H1 (cell line): ENCODE data around the gene NFAM1. TPM values are rescaled to one million over a fixed set of nuclear protein-coding genes. Genes with fewer than 3 reads are reported as not detected.

Experiments used
- CTCF ChIA-PET: fragments of 300-600 bp; sonication (Branson Sonifier 250); formaldehyde crosslinking; loops from one replicate; lab custom pipeline; 2021; ENCODE audit not compliant: partially characterized antibody; lab: Charles Lee
- POLR2A ChIA-PET: fragments of 300-600 bp; sonication (Branson Sonifier 250); formaldehyde crosslinking; loops from one replicate; lab custom pipeline; 2021; ENCODE audit warnings: inconsistent platforms; ENCODE audit not compliant: partially characterized antibody; lab: Charles Lee
- DNase-seq, 2 experiments: peaks; one replicate each; pipeline versions ENCODE4 v3.0.0 to v3.0.0-alpha.2; 2010 to 2022; ENCODE audit warnings: low spot score in 2 of 2, low read depth in 1 of 2, mixed read lengths in 1 of 2
- FAIRE-seq: peaks from 2 replicates; lab custom pipeline; 2011; peaks lifted over from hg19 to GRCh38; lab: Jason Lieb, UNC
- H2AFZ ChIP-seq: 2 replicates; pipeline ENCODE4 v1.8.1; 2012; ENCODE audit warnings: low read length, inconsistent platforms
- H2AK5ac ChIP-seq: 2 replicates; pipeline ENCODE4 v1.6.1; 2013; ENCODE audit warnings: low read depth, low read length
- H2BK120ac ChIP-seq: replicated peaks from 2 replicates; pipeline ENCODE3; 2013; ENCODE audit warnings: low read depth, low read length, inconsistent platforms
- H2BK12ac ChIP-seq: 2 replicates; pipeline ENCODE4 v1.6.1; 2013; ENCODE audit warnings: low read depth, low read length
- H2BK15ac ChIP-seq: 2 replicates; pipeline ENCODE4 v1.6.1; 2013; ENCODE audit warnings: low read length
- H2BK20ac ChIP-seq: 2 replicates; pipeline ENCODE4 v1.6.1; 2013; ENCODE audit warnings: low read length
- H2BK5ac ChIP-seq: 2 replicates; pipeline ENCODE4 v1.6.1; 2013; ENCODE audit warnings: low read depth, low read length
- H3K14ac ChIP-seq: 2 replicates; pipeline ENCODE4 v1.6.1; 2013; ENCODE audit warnings: inconsistent platforms; ENCODE audit not compliant: insufficient read length
- H3K18ac ChIP-seq: 2 replicates; pipeline ENCODE4 v1.6.1; 2013; ENCODE audit warnings: low read length; ENCODE audit errors: extremely low read depth
- H3K23ac ChIP-seq: 2 replicates; pipeline ENCODE4 v1.6.1; 2013; ENCODE audit warnings: inconsistent platforms; ENCODE audit not compliant: insufficient read length
- H3K23me2 ChIP-seq: 2 replicates; pipeline ENCODE4 v1.6.1; 2013; ENCODE audit warnings: low read depth, low read length
- H3K27ac ChIP-seq: 2 replicates; pipeline ENCODE4 v1.6.1; 2011; ENCODE audit warnings: low read depth, low read length, inconsistent platforms
- H3K27me3 ChIP-seq, 4 experiments: replicated peaks in 1 of 4; 1 replicate in 1 of 4; 2 replicates in 3 of 4; pipeline versions ENCODE4 v1.6.1 to v1.8.1; 2011 to 2013; ENCODE audit warnings: low read length in 3 of 4, mild to moderate bottlenecking in 3 of 4, inconsistent platforms in 2 of 4, mixed read lengths in 2 of 4, moderate library complexity in 1 of 4; ENCODE audit not compliant: control insufficient read depth in 3 of 4, insufficient read depth in 3 of 4; ENCODE audit errors: extremely low read depth in 1 of 4
- H3K36me3 ChIP-seq, 4 experiments: 2 replicates each; pipeline versions ENCODE4 v1.6.1 to v1.8.1; 2011 to 2013; ENCODE audit warnings: mild to moderate bottlenecking in 4 of 4, low read length in 3 of 4, moderate library complexity in 2 of 4, control low read depth in 1 of 4, inconsistent platforms in 1 of 4; ENCODE audit not compliant: insufficient read depth in 4 of 4, control insufficient read depth in 2 of 4
- H3K4ac ChIP-seq: replicated peaks from 2 replicates; pipeline ENCODE3; 2013; ENCODE audit warnings: low read length, low read depth, mixed read lengths, inconsistent platforms; ENCODE audit not compliant: insufficient read length
- H3K4me1 ChIP-seq, 4 experiments: replicated peaks in 1 of 4; 1 replicate in 1 of 4; 2 replicates in 3 of 4; pipeline versions ENCODE4 v1.6.1 to v1.8.1; 2011 to 2013; ENCODE audit warnings: low read length in 3 of 4, inconsistent platforms in 2 of 4, mixed read lengths in 1 of 4; ENCODE audit not compliant: insufficient read depth in 4 of 4, control insufficient read depth in 3 of 4
- H3K4me2 ChIP-seq, 2 experiments: 2 replicates each; pipeline versions ENCODE4 v1.6.1 to v1.8.1; 2011 to 2013; ENCODE audit warnings: low read depth in 2 of 2, low read length in 2 of 2, control low read depth in 1 of 2, inconsistent platforms in 1 of 2, mild to moderate bottlenecking in 1 of 2; ENCODE audit not compliant: insufficient read depth in 1 of 2
- H3K4me3 ChIP-seq, 4 experiments: fragments of 200-600, 300-600 bp in 1 of 4; sonication (generic), shearing (Covaris generic), sonication (Bioruptor Twin) in 1 of 4; 2 replicates each; pipeline versions ENCODE4 v1.5.1 to v1.8.1; 2011 to 2016; ENCODE audit warnings: low read length in 4 of 4, low read depth in 3 of 4, control low read depth in 2 of 4, inconsistent platforms in 2 of 4, mild to moderate bottlenecking in 2 of 4, mixed read lengths in 1 of 4, moderate library complexity in 1 of 4; ENCODE audit not compliant: insufficient read depth in 2 of 4; ENCODE audit errors: extremely low read depth in 1 of 4
- H3K56ac ChIP-seq: replicated peaks from 2 replicates; pipeline ENCODE3; 2013; ENCODE audit warnings: low read depth, mild to moderate bottlenecking, mixed read lengths, low read length, inconsistent platforms; ENCODE audit not compliant: insufficient read length
- H3K79me1 ChIP-seq: 2 replicates; pipeline ENCODE4 v1.6.1; 2013; ENCODE audit warnings: low read depth, low read length, control low read depth
- H3K79me2 ChIP-seq, 2 experiments: 2 replicates each; pipeline versions ENCODE4 v1.6.1 to v1.8.1; 2012 to 2013; ENCODE audit warnings: low read length in 2 of 2, mild to moderate bottlenecking in 2 of 2, inconsistent platforms in 1 of 2; ENCODE audit not compliant: insufficient read depth in 2 of 2, control insufficient read depth in 1 of 2
- H3K9ac ChIP-seq, 4 experiments: replicated peaks in 1 of 4; 1 replicate in 1 of 4; 2 replicates in 3 of 4; pipeline versions ENCODE4 v1.6.1 to v1.8.1; 2011 to 2013; ENCODE audit warnings: low read depth in 3 of 4, low read length in 3 of 4, control low read depth in 2 of 4, mild to moderate bottlenecking in 2 of 4, moderate library complexity in 2 of 4, inconsistent platforms in 1 of 4; ENCODE audit errors: extremely low read depth in 1 of 4
- H3K9me3 ChIP-seq, 2 experiments: 2 replicates each; pipeline versions ENCODE4 v1.6.1 to v1.8.1; 2012 to 2013; ENCODE audit warnings: mild to moderate bottlenecking in 2 of 2, moderate library complexity in 2 of 2, control low read depth in 1 of 2, inconsistent platforms in 1 of 2, low read depth in 1 of 2, low read length in 1 of 2, mixed read lengths in 1 of 2; ENCODE audit not compliant: insufficient read depth in 2 of 2
- H4K20me1 ChIP-seq, 2 experiments: replicated peaks in 1 of 2; 2 replicates each; pipeline versions ENCODE3 to v1.8.1; 2011 to 2013; ENCODE audit warnings: inconsistent platforms in 2 of 2, low read length in 2 of 2, mild to moderate bottlenecking in 1 of 2; ENCODE audit not compliant: insufficient read depth in 2 of 2, control insufficient read depth in 1 of 2
- H4K5ac ChIP-seq: 2 replicates; pipeline ENCODE4 v1.6.1; 2013; ENCODE audit warnings: low read length, low read depth, mixed read lengths, inconsistent platforms; ENCODE audit not compliant: insufficient read length
- H4K8ac ChIP-seq: 2 replicates; pipeline ENCODE4 v1.8.0; 2013; ENCODE audit warnings: mild to moderate bottlenecking, moderate library complexity, low read length, inconsistent platforms; ENCODE audit not compliant: insufficient read depth; ENCODE audit errors: extremely low read depth
- H4K91ac ChIP-seq: replicated peaks from 2 replicates; pipeline ENCODE3; 2013; ENCODE audit warnings: low read length, mixed read lengths, inconsistent platforms; ENCODE audit not compliant: insufficient read length
- BRCA1 ChIP-seq: IDR thresholded peaks from 2 replicates; pipeline ENCODE4 v1.6.1; 2012; ENCODE audit warnings: low read depth, low read length, improper control_type of control experiment
- EP300 ChIP-seq, 2 experiments: IDR thresholded peaks; 1 replicate in 1 of 2; 2 replicates in 1 of 2; pipeline ENCODE4 v1.6.1; 2011 to 2012; ENCODE audit warnings: low read depth in 2 of 2, low read length in 2 of 2, mild to moderate bottlenecking in 2 of 2, borderline replicate concordance in 1 of 2, inconsistent platforms in 1 of 2, moderate library complexity in 1 of 2
- GABPA ChIP-seq: IDR thresholded peaks from 2 replicates; pipeline ENCODE4 v1.6.1; 2011; ENCODE audit warnings: mild to moderate bottlenecking, low read length, moderate library complexity, borderline replicate concordance; ENCODE audit not compliant: insufficient read depth
- JUN ChIP-seq: IDR thresholded peaks from 2 replicates; pipeline ENCODE4 v1.6.1; 2011; ENCODE audit warnings: low read depth, mild to moderate bottlenecking, improper control_type of control experiment, low read length
- NRF1 ChIP-seq: IDR thresholded peaks from 2 replicates; pipeline ENCODE4 v1.6.1; 2011; ENCODE audit warnings: mild to moderate bottlenecking, low read depth, low read length, improper control_type of control experiment
- POLR2AphosphoS5 ChIP-seq: IDR thresholded peaks from 2 replicates; pipeline ENCODE4 v1.6.1; 2011; ENCODE audit warnings: low read depth, low read length
- POU5F1 ChIP-seq: IDR thresholded peaks from 2 replicates; pipeline ENCODE4 v1.6.1; 2011; ENCODE audit warnings: low read depth, mild to moderate bottlenecking, low read length, moderate library complexity
- RAD21 ChIP-seq, 2 experiments: IDR thresholded peaks in 1 of 2; conservative IDR thresholded peaks in 1 of 2; 2 replicates each; pipeline ENCODE4 v1.6.1; 2011; ENCODE audit warnings: low read depth in 2 of 2, low read length in 2 of 2, improper control_type of control experiment in 1 of 2, inconsistent platforms in 1 of 2, mild to moderate bottlenecking in 1 of 2, moderate library complexity in 1 of 2
- WGBS, 2 experiments: shearing (Covaris generic) in 1 of 2; methylation state at CpG; one replicate each; pipeline versions ENCODE4 v1.1.6 to v1.1.7; 2013 to 2015; ENCODE audit warnings: low lambda C conversion rate in 2 of 2, mixed read lengths in 2 of 2, inconsistent platforms in 1 of 2, low coverage in 1 of 2, missing lambda C conversion rate in 1 of 2; ENCODE audit not compliant: insufficient replicate concordance in 2 of 2, insufficient coverage in 1 of 2, insufficient read length in 1 of 2; ENCODE audit errors: extremely low coverage in 1 of 2, missing lambda C conversion rate in 1 of 2; 5-methylcytosine and 5-hydroxymethylcytosine counted together
- polyA plus RNA-seq, 7 experiments: library from polyadenylated mRNA; depleted of rRNA in 3 of 7; stranded (reverse) in 5 of 7; unstranded in 2 of 7; fragments of >200 nt in 5 of 7; fragments of 200-250 nt in 2 of 7; gene quantifications; 1 replicate in 5 of 7; 2 replicates in 1 of 7; 4 replicates in 1 of 7; pipeline versions ENCODE4 v1.2.1 to v1.2.3, GENCODE V29; 2011 to 2013; ENCODE audit warnings: missing spikeins in 2 of 7, mixed read lengths in 2 of 7
- total RNA-seq: library from RNA; stranded (reverse); fragmentation: NEBNext Ultra II Directional; extraction: Animal tissue kit (Norgen Biotek cat#: 25700); gene quantifications from 2 replicates; pipeline ENCODE4 v1.2.1, GENCODE V29; 2021
- TF ChIP-seq, protein P1 (sequence below): IDR thresholded peaks from 2 replicates; pipeline ENCODE4 v1.6.1; 2012; ENCODE audit warnings: inconsistent platforms

NFAM1 gene
- total and polyA plus RNA-seq, 2 of the 8 experiments (the other 6 are each of a cell fraction or from before 2014, with no cell fraction given) = 0.62 to 0.73 TPM

DNA sequence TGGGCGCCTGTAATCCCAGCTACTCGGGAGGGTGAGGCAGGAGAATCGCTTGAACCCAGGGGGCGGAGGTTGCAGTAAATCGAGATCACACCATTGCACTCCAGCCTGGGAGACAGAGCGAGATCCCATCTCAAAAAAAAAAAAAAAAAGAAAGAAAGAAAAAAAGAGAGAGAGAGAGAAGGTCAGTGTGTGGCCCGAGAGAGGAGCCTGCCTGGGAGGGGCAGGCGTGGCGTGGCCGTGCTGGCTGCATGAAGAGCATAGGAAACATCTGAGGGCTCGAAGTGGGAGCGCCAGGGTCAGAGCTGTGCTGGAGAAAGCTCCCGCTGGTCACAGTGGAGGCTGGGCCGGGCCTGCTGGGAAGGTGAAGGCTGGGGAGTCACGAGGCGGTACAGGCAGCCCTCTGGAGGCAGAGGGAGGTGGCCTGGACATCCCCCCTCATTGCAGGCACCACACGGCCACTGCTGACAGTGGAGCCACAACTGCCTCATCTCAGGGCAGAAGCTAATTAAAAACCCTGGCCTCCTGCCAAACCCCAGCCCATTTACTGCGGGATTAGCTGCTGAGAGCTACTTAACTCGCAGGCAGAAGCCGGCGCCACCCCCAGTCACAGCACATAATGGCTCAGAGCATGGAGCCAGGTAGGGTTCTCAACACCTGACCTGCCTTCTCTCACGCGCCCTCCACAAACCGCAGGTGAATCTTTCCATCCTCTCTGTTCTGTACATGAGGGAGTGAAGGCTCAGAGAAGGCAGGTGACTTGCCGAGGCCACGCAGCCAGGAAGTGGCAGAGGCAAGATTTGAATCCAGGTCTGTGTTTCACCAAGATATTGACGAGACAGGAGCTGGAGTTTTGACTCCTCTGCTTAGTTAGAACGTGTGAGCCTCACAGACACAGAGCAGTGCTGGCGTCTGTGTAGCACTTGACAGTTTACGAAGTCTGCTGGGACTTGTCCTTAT is 32.6 kb downstream of the NFAM1 start:
- 0 out of 2 replicates have a peak overlapping the region, but pooled peaks have one; percentile 68 for H2BK12ac ChIP-seq
- 77% methylated on average over 29 of the region's 30 CpGs; no CpG with 5 or more reads in 1 of the 2 experiments for WGBS, 2 experiments
- H3K4ac ChIP-seq = no peak overlapping the region
- FAIRE-seq (no peak), DNase-seq (no peak)
- no peak overlapping the region for H3K56ac ChIP-seq
- no peak overlapping the region for H3K4me2 ChIP-seq
- H3K36me3 ChIP-seq = no peaks in the 10 kb centered on the region
- H3K4me3 ChIP-seq = no peak overlapping the region
- H2AK5ac ChIP-seq = 0 out of 2 replicates have a peak overlapping the region, but pooled peaks have one; percentile 7
- no peak overlapping the region for H2BK15ac ChIP-seq
- POLR2A ChIA-PET = interaction anchor here (0.7 to 2.3 kb wide), 6 partner anchors 16 to 45 kb away, joined by 3 to 5 read pairs (median 3); partner anchors contain the start of gene NFAM1
- TF ChIP-seq, protein P1, sequence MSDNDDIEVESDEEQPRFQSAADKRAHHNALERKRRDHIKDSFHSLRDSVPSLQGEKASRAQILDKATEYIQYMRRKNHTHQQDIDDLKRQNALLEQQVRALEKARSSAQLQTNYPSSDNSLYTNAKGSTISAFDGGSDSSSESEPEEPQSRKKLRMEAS = 0 out of 2 replicates have a peak, but pooled peaks have one; percentile 16
- TF ChIP-seq GABPA (0 out of 2 replicates have a peak, but pooled peaks have one; percentile 13), BRCA1 (no peak), POLR2AphosphoS5 (no peak), EP300 (IDR thresholded peaks at IDR 0.05; ENCODE audit: borderline replicate concordance in 1 of 2, low read depth in 2 of 2, low read length in 2 of 2) (no peak), RAD21 (IDR thresholded peaks at IDR 0.05 in 1 of 2, conservative IDR thresholded peaks at IDR 0.05 in 1 of 2; ENCODE audit: low read depth in 2 of 2, low read length in 2 of 2) (peak in 1 of 2 experiments; percentile 4; a peak in 1 of 4 replicates), NRF1 (no peak), JUN (no peak), POU5F1 (no peak)
- H4K20me1 ChIP-seq = no peaks in the 10 kb centered on the region
- no peak overlapping the region for H2BK120ac ChIP-seq
- CTCF ChIA-PET = interaction anchor here (0.7 to 2.9 kb wide), 15 partner anchors 9 to 91 kb away, joined by 3 to 11 read pairs (median 5); partner anchors contain the start of gene NFAM1
- peaks cover 0 to 13% (median 5%) of the 10 kb centered on the region in 4 experiments; a peak in 4 of 7 replicates for H3K4me1 ChIP-seq
- H4K5ac ChIP-seq = no peak overlapping the region
- H2BK20ac ChIP-seq = no peak overlapping the region
- peak overlapping the region; percentile 57; the same call in 1 of the 2 replicates for H2AFZ ChIP-seq
- no peak overlapping the region for H3K18ac ChIP-seq
- no peak overlapping the region for H3K27ac ChIP-seq
- H3K14ac ChIP-seq = no peak overlapping the region
- peak overlapping the region; percentile 31 for H4K91ac ChIP-seq
- H3K9ac ChIP-seq = no peak overlapping the region
- 0 out of 2 replicates have a peak overlapping the region, but pooled peaks have one; percentile 40 for H4K8ac ChIP-seq
- no peaks in the 10 kb centered on the region for H3K9me3 ChIP-seq
- no peak overlapping the region for H3K23ac ChIP-seq
- no peaks in the 10 kb centered on the region for H3K23me2 ChIP-seq
- H3K27me3 ChIP-seq = no peaks in the 10 kb centered on the region
- H2BK5ac ChIP-seq = no peak overlapping the region; the same call in 1 of the 2 replicates
- no peaks in the 10 kb centered on the region for H3K79me2 ChIP-seq
- no peaks in the 10 kb centered on the region for H3K79me1 ChIP-seq
